Pancreas (tissue), 10 donors: ENCODE data around the gene MDH1. TPM values are rescaled to one million over a fixed set of nuclear protein-coding genes. Genes with fewer than 3 reads are reported as not detected.
"Not testable (repeated sequence)": the region's sequence is repeated elsewhere in the genome, so short reads cannot be mapped to it uniquely, and the experiment has no call there.

Source experiments
- ATAC-seq, 4 donors: fragments of 200-7000 bp; cut with Tn5 transposase; one replicate each; pipeline versions ENCODE4 v1.8.0 to v1.9.1; 2020; ENCODE audit warnings: mild to moderate bottlenecking in 4 of 4, moderate library complexity in 4 of 4
- DNase-seq, 6 donors: peaks; one replicate each; pipeline ENCODE4 v3.0.0-alpha.2; 2020
- FAIRE-seq: peaks from 2 replicates; lab custom pipeline; 2012; peaks lifted over from hg19 to GRCh38; lab: Jason Lieb, UNC
- H3K27ac ChIP-seq, 4 donors: fragments of 200-600 bp; sonication (generic); 1 replicate in 3 of 4; 2 replicates in 1 of 4; pipeline versions ENCODE4 v1.5.0 to v1.8.0; 2020
- H3K27me3 ChIP-seq, 4 donors: fragments of 200-600 bp; one replicate each; pipeline ENCODE4 v1.8.0; 2021
- H3K36me3 ChIP-seq, 3 donors: fragments of 200-600 bp; sonication (generic) in 1 of 3; one replicate each; pipeline versions ENCODE4 v1.5.0 to v1.8.0; 2020 to 2021
- H3K4me1 ChIP-seq, 3 donors: fragments of 200-600 bp; one replicate each; pipeline ENCODE4 v1.8.0; 2021
- H3K4me3 ChIP-seq, 4 donors: fragments of 200-600 bp; sonication (generic) in 2 of 4; one replicate each; pipeline versions ENCODE4 v1.5.0 to v1.8.0; 2020 to 2021
- H3K9me3 ChIP-seq, 4 donors: fragments of 200-600 bp; one replicate each; pipeline ENCODE4 v1.8.0; 2021
- CTCF ChIP-seq, 4 donors: fragments of 200-600 bp; sonication (generic) in 3 of 4; IDR thresholded peaks; one replicate each; pipeline versions ENCODE4 v1.5.0 to v1.8.0; 2021; ENCODE audit warnings: antibody characterized with exemption in 4 of 4
- WGBS, 2 donors: extraction: QIAGEN DNeasy Blood & Tissue Kit; methylation state at CpG; one replicate each; pipeline ENCODE4 v1.1.7; 2013; 5-methylcytosine and 5-hydroxymethylcytosine counted together
- intact Hi-C, 3 donors: fragments of 100-400 bp; cut with DNase I; formaldehyde crosslinking; loops; one replicate each; pipeline versions ENCODE4 v1.11.1 to v1.14.2; 2022
- polyA plus RNA-seq, 2 donors: library from polyadenylated mRNA; stranded (reverse); fragments of 200-250 nt; gene quantifications; one replicate each; pipeline ENCODE4 v1.2.3, GENCODE V29; 2013
- total RNA-seq, 6 donors: library from RNA; stranded (reverse); fragmentation: NEBNext Ultra II Directional in 4 of 6; extraction: Animal tissue kit (Norgen Biotek cat#: 25700) in 4 of 6; gene quantifications; one replicate each; pipeline versions ENCODE4 v1.2.1 to v1.2.4, GENCODE V29; 2021 to 2023
- donor health status: healthy with polysubstance abuse.
- donor health status: DM: no; HTN: no; CAD: no; lungs with moderate emphysema.
- donor health status: DM: no; HTN: no; CAD: no.
- donor health status: control.
- donor health status: control.
- donor health status: Bipolar disorder and iron deficiency.
- donor health status: DM: yes; HTN: yes; CAD: no.
- donor health status: DM: no; HTN: no; CAD: no.
- donor health status: DM: no; HTN: no; CAD: no.
- donor health status: DM: yes; HTN: yes; CAD: no.

The MDH1 gene
- total and polyA plus RNA-seq, 8 donors: 35.4 to 104 (median 56.2) TPM

GRCh38 chr2:63594660-63595059, 5.9 kb downstream of the MDH1 start:
- no peak for FAIRE-seq
- ATAC-seq: no peak
- H3K4me3 ChIP-seq: no peak overlapping the region

GRCh38 chr2:63596401-63596883, 7.7 kb downstream of the MDH1 start:
- ATAC-seq (peak in 2 of 4 donors; percentile 18 to 32), FAIRE-seq (no peak), DNase-seq (no peak)
- H3K4me3 ChIP-seq: no peak overlapping the region
- peaks cover 0 to 10% (median 0%) of the 10 kb centered on the region in 3 donors for H3K4me1 ChIP-seq
- WGBS, 2 donors: 94 to 98% methylated on average over 2 of the region's 2 CpGs
- H3K27ac ChIP-seq: no peak overlapping the region
- intact Hi-C loops: no loop called here
- no peaks in the 10 kb centered on the region for H3K27me3 ChIP-seq
- no peaks in the 10 kb centered on the region for H3K9me3 ChIP-seq
- no peak for TF ChIP-seq CTCF (IDR thresholded peaks at IDR 0.05)
- peaks cover 0 to 8% (median 0%) of the 10 kb centered on the region in 3 donors for H3K36me3 ChIP-seq

More at GRCh38 chr2:63594660-63595059, 5.9 kb downstream of the MDH1 start:
- 97 to 98% methylated on average over 3 of the region's 3 CpGs for WGBS, 2 donors
- Histone ChIP-seq H3K36me3 (peaks cover 0 to 1% (median 0%) of the 10 kb centered on the region in 3 donors), H3K9me3 (no peaks in the 10 kb centered on the region), H3K27me3 (no peaks in the 10 kb centered on the region), H3K4me1 (peaks cover 6 to 8% (median 7%) of the 10 kb centered on the region in 3 donors), H3K27ac (no peak overlapping the region)
- DNase-seq: no peak
- TF ChIP-seq CTCF (IDR thresholded peaks at IDR 0.05): no peak
- intact Hi-C loops: no loop called here

GRCh38 chr2:63598981-63599380, 10.2 kb downstream of the MDH1 start:
- intact Hi-C loops: no loop called here
- Histone ChIP-seq H3K4me1 (peaks cover 0 to 10% (median 0%) of the 10 kb centered on the region in 3 donors), H3K4me3 (no peak overlapping the region), H3K27ac (no peak overlapping the region), H3K36me3 (peaks cover 0 to 10% (median 0%) of the 10 kb centered on the region in 3 donors), H3K27me3 (no peaks in the 10 kb centered on the region), H3K9me3 (no peaks in the 10 kb centered on the region)
- no peak for TF ChIP-seq CTCF (IDR thresholded peaks at IDR 0.05)
- DNase-seq (no peak), FAIRE-seq (no peak), ATAC-seq (no peak)
- 89 to 91% methylated on average over 2 of the region's 2 CpGs for WGBS, 2 donors

- no peaks in the 10 kb centered on the region for H3K27me3 ChIP-seq
- no peak overlapping the region for H3K27ac ChIP-seq
- H3K4me1 ChIP-seq: peaks cover 0 to 10% (median 0%) of the 10 kb centered on the region in 3 donors
- no peaks in the 10 kb centered on the region for H3K9me3 ChIP-seq
- ATAC-seq: peak in 1 of 4 donors; percentile 21
- no peak for TF ChIP-seq CTCF (IDR thresholded peaks at IDR 0.05)
- WGBS, 2 donors: 17 to 18% methylated on average over 1 of the region's 1 CpG
- peaks cover 7 to 25% (median 17%) of the 10 kb centered on the region in 3 donors for H3K36me3 ChIP-seq
- DNase-seq: no peak
- H3K4me3 ChIP-seq: no peak overlapping the region
- no peak for FAIRE-seq
- intact Hi-C loops: no loop called here
Observed at GRCh38 chr2:63600881-63601460, 12.2 kb downstream of the MDH1 start.

GRCh38 chr2:63604666-63605065, 15.9 kb downstream of the MDH1 start:
- no peak for ATAC-seq

GRCh38 chr2:63608865-63609264, 20.1 kb downstream of the MDH1 start:
- peaks cover 7 to 29% (median 14%) of the 10 kb centered on the region in 3 donors for H3K36me3 ChIP-seq
- DNase-seq, ATAC-seq, H3K27ac ChIP-seq, FAIRE-seq, H3K4me3 ChIP-seq, H3K9me3 ChIP-seq, H3K4me1 ChIP-seq, H3K27me3 ChIP-seq, intact Hi-C loops: not testable (repeated sequence)
- 78 to 83% methylated on average over 8 of the region's 8 CpGs for WGBS, 2 donors

More at GRCh38 chr2:63604666-63605065, 15.9 kb downstream of the MDH1 start:
- H3K9me3 ChIP-seq: no peaks in the 10 kb centered on the region
- peaks cover 0 to 10% (median 0%) of the 10 kb centered on the region in 3 donors for H3K4me1 ChIP-seq
- H3K36me3 ChIP-seq: peaks cover 7 to 29% (median 23%) of the 10 kb centered on the region in 3 donors
- TF ChIP-seq CTCF (IDR thresholded peaks at IDR 0.05): no peak
- no peak overlapping the region for H3K4me3 ChIP-seq
- 93 to 94% methylated on average over 4 of the region's 4 CpGs for WGBS, 2 donors
- H3K27ac ChIP-seq: no peak overlapping the region
- intact Hi-C loops: no loop called here
- DNase-seq (no peak), FAIRE-seq (no peak)
- no peaks in the 10 kb centered on the region for H3K27me3 ChIP-seq
